DMS114 treated with DMSO at 0.1 percent for 48 hours (cell line): ENCODE measurements around the gene ZNF506.
"Not testable (repeated sequence)": the region's sequence is repeated elsewhere in the genome, so short reads cannot be mapped to it uniquely, and the experiment has no call there.

ENCODE experiments used
- DNase-seq: peaks from one replicate; lab custom pipeline; 2025; ENCODE audit not compliant: unreplicated experiment; lab: John Stamatoyannopoulos, UW

Gene ZNF506

GRCh38 chr19:19745496-19746285 lies 75.9 kb downstream of the ZNF506 start:
- no peak for DNase-seq

- no peak for DNase-seq
These were observed 76.9 kb downstream of the ZNF506 start for GRCh38 chr19:19744641-19745040.

DNA sequence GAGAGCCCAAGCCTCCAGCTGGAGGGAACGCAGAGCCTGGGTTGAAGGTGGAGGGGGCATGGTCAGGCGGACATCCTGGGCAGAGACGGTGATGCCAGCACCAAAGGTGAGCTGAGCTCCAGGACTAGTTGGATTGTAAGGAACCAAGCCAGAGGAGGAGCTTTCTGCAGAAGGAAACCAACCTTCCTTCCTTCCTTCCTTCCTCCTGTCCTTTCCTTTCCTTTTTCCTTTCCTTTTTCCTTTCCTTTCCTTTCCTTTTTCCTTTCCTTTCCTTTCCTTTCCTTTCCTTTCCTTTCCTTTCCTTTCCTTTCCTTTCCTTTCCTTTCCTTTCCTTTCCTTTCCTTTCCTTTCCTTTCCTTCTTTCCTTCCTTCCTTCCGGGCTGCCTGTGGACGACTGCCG lies 77.6 kb downstream of the ZNF506 start:
- not testable (repeated sequence) for DNase-seq

- DNase-seq = no peak
These were observed 78.4 kb downstream of the ZNF506 start for GRCh38 chr19:19743176-19743575.

DNA sequence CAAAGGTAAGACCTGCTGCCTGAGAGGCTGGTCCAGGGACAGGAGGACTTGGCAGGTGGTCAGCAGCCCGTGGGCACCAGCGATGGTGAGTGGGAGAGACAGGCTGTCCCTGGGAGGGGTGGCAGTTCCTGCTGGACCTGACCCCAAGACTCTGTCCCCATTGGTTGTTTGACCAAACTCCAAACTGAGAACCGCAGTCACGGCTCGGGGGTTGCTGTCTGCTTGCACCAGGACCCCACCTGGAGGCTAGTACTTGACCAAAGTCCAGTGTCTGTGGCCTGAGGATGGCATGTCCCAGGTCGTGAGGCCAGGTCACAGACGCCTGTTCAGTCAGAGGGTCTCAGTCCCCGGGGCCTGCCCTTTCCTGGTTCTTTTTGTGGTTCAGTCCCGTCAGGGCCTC lies 78.8 kb downstream of the ZNF506 start:
- DNase-seq = no peak
